Stimulated activated CD8-positive, alpha-beta memory T cell treated with anti-CD3 and anti-CD28 coated beads, Interleukin-2, amount 100 ng/mL, for 48 hours (primary cell): ENCODE data around the gene GFOD1.
"Not testable (repeated sequence)": the region's sequence is repeated elsewhere in the genome, so short reads cannot be mapped to it uniquely, and the experiment has no call there.

Experiments
- DNase-seq, 2 donors: peaks; one replicate each; pipeline ENCODE4 v3.0.0-alpha.2; 2020; ENCODE audit warnings: low read depth in 2 of 2

The GFOD1 gene

GRCh38 chr6:13407368-13407708, 80.1 kb downstream of the GFOD1 start:
- DNase-seq: no peak

GRCh38 chr6:13406781-13407180, 80.6 kb downstream of the GFOD1 start:
- no peak for DNase-seq

DNA sequence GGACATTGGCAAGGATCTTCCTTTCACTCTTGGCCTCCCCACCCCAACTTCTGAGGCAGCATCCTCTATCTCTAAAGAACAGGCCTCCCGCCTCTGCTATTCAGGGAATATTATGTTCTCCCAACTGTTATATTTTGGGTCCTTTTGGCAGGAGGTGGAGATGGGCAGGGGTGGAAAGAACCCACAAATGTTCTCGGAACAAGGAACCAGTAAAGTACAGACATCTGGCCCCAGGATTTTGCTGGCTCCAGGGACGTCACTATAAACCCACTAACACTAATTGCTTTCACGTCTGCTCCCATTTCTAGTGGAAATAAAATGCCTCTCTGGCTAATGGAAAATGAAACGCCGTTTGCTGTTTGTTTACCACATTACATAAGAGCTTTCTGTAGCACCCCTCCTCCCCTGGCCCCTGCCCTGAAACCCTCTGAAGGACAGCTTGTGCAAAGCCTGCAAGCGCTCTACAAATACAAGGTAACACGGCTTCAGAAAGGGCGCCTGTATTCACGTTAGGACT, 81.4 kb downstream of the GFOD1 start:
- no peak for DNase-seq

DNA sequence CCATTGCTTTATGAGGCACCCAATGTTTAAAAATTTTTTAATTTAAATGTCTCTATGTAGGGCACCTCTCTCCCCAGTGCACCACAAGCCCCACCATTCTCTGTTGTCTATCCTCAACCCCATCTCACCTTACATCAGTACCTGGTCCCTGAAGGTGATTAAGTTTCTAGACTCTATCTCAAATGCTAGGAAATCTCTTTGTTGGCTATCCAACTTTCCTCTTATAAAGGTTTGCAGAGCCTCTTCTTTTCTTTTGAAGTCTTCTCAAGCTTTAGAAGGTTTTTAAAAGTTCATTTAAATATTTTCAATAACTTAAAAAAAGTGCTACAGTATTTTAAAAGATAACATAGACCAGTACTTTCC, 82.5 kb downstream of the GFOD1 start:
- DNase-seq: no peak

- no peak for DNase-seq
These were observed 83.0 kb downstream of the GFOD1 start for GRCh38 chr6:13404228-13404891.

DNA sequence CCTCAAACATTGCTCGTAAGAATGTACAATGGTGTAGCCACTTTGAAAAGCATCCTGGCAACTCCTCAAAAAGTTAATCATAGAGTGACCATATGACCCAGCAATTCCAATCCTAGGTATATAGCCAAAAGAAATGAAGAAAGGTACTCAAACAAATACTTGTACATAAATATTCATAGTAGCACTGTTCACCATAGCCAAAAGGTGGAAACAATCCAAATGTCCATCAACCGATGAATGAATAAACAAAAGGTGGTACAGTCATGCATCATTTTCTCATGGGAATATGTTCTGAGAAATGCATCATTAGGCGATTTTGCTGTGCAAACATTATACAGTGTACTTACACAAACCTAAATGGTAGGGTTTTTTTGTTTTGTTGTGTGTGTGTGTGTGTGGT, 84.7 kb downstream of the GFOD1 start:
- no peak for DNase-seq

DNA sequence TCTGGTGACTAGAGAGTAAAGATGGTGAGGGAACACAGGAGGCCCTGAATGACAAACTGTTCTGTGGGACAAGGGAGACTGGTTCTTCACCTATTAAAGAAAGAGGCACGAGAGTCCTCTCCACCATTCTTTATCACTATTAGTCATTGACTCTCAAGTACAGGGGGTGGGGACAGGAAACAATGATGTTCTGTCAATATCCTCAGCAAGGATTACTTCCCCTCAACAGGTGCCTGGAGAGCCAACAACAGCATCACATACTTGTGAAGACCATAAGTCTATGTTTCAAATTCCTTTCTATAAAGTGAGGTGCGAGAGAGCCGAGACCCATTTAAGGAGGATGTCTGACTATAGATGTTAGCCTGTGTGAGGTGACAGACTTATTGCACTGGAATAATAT, 86.6 kb downstream of the GFOD1 start:
- no peak for DNase-seq

- no peak for DNase-seq
These were observed 88.9 kb downstream of the GFOD1 start for GRCh38 chr6:13398421-13398994.

DNA sequence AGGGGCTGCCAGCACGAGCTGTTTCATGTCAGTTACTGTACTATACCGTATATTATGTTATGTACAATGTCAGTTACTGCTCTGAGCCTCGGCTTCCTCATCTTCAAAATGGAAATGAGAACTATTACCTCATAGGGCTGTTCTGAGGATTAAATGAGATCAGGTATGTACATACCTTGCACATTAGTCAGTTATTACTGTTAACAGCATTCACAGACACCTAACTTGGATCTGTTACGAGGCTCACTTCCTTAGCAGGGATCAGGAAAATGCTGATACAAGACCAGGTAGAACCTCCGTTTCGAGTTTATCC, 89.4 kb downstream of the GFOD1 start:
- DNase-seq: no peak

GRCh38 chr6:13397359-13398068, 89.9 kb downstream of the GFOD1 start:
- no peak for DNase-seq

DNA sequence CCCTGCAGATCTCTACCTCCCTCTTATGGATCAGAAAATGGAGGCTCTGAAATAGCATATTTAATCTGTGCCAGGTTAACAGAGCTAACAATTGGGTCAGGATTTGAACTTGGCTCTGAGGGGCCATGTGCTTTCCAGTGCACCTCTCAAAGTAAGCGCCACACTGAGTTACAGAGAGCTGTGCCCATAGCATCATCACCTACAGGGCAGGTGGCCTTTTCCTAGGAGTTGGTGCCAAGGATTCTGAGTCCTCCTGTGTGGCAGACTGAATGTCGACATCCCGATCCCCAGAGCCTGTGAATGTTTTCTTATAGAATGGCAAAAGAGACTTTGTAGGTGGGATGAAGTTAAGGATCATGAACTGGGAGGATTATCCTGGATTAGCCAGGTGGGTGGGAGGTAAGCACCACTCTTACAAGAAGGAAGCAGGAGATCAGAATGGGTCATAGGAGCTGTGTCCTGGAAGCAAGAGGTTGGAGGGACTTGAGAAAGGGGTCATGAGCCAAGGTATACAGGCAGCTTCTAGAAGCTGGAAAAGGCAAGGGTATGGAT, 91.1 kb downstream of the GFOD1 start:
- no peak for DNase-seq

DNA sequence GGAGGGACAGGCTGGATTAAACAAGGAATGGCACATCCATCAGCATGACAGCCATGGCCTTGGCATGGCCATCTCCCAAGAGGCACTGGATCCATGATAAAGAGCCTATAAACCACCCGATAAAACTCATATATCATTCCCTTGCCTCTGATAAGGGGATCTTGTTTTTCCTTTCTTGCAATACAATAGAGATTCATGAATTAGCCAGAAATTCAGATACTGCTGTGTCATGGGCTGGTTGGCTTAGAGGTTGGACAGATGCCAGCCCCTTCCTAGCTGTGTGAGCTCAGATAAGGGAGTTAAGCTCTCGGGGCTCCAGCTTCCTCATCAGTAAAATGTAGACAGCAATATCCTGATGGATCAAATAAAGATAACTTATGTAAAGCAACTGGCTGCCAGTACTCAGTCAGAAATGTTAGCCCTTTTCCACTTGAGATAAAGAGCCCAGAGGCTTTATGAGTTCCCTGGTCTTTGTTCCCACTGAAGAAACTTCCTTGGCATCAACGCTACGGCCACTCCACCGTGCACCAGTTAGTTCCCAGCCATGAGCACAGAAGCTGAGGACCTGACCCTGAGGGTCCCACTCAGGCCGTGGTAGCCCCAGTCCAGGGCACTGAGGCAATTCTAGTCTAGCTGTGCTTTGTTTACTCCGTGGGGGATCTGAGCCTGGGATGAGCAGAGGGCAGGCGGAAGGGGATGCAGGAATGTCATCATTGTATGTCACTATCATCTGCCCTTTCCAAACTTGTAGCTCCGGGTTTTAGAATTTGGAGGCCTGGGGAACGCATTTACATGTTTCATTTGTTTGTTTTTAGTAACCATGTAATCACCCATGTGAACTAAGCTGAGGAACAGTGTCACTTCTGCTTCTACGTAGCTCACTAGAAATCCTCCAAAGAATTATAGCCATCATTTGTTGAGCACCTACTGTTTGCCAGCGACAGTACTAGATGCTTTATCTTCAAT, 91.8 kb downstream of the GFOD1 start:
- DNase-seq: no peak

DNA sequence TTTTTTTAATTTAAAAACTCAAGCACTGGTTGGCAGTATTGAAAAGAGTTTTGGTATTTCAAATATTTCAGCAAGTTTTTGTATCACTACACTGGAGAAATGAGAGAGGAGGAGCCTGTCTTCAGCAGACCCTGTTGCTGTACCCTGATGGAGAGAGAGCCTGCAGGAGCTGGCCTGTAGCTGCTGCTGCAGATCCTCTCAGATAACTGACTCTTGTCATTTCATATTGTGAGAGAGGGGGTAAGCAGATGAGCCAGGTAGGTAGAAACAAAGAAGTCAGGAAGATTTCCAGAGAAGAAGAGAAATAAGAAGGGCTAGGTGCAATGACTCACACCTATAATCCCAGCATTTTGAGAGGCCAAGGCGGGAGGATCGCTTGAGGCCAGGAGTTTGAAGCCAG, 94.9 kb downstream of the GFOD1 start:
- no peak for DNase-seq

DNA sequence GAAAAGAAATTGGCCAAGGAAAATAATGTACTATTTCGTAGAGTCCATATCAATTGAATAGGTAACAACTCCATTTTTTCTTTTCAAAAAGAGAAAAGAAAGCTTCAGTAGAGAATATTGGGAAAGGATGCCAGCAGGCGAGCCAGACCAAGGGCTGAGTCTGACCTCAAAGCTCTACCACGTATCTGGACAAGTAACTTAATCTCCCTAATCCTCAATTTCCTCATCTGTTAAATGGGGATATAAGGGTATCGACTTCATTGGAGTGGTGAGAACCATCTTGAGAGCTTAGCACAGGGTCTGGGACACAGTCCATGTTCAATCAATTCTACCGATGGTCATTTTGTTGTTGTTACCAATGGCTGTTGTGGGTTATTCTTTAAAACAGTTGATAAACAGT, 95.9 kb downstream of the GFOD1 start:
- no peak for DNase-seq

- DNase-seq: no peak
These were observed 96.7 kb downstream of the GFOD1 start for GRCh38 chr6:13390658-13391057.

DNA sequence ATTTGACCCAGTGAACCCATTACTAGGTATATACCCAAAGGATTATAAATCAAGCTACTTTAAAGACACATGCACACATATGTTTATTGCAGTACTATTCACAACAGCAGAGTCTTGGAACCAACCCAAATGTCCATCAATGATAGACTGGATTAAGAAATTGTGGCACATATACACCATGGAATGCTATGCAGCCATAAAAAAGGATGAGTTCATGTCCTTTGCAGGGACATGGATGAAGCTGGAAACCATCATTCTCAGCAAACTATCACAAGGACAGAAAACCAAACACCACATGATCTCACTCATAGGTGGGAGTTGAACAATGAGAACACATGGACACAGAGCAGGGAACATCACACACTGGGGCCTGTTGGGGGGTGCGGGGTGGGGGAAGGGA, 98.2 kb downstream of the GFOD1 start:
- not testable (repeated sequence) for DNase-seq

GRCh38 chr6:13388769-13389168, 98.6 kb downstream of the GFOD1 start:
- not testable (repeated sequence) for DNase-seq

DNA sequence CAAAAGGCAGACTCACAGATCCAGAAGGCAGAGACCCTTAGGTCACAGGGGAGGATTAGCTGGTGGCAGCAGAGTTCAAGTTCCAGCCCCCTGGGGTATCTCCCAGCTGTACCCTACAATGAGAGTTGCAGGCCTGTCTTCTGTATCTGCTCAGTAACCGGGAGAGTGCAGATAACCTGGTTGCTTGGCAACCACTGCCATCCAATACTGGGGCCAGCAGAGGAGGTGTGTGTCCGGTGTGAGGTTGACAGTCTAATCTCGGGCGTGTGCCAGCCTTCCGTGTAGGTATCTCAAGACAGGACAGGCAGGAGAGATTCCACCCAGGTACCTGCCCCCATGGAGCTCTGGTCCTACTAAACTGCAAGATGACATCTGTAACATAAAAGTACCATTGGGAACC, 102.4 kb downstream of the GFOD1 start:
- no peak for DNase-seq

- no peak for DNase-seq
These were observed 102.9 kb downstream of the GFOD1 start for GRCh38 chr6:13384506-13384905.

- DNase-seq: no peak
These were observed 103.9 kb downstream of the GFOD1 start for GRCh38 chr6:13383328-13384163.

DNA sequence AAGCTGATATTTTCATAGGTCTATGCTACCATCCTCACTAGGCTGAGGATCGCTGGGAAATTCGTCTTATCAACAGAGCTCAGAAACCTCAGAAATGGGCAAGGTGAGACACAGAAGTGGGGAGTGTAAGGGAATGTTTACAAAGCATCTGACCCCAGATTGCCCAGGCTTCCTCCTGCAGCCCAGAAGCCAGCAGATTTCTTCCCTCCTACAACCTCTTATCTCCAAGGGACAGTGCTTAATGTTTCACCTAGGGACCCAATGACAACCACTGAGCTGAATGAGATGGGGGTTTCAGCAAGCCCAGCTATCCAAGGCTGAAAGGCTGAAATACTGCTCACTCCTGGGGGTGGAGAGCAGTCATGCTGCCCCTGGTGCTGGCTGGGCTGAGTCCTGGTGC, 106.6 kb downstream of the GFOD1 start:
- no peak for DNase-seq
